Spleen (tissue), 11 donors: Measurements from ENCODE around the gene SCD5. TPM values are rescaled to one million over a fixed set of nuclear protein-coding genes. Genes with fewer than 3 reads are reported as not detected.

Experiments
- DNase-seq: peaks from one replicate; pipeline ENCODE4 v3.0.0-alpha.2; 2020
- H3K27ac ChIP-seq, 8 donors: fragments of 200-600 bp; sonication (generic) in 7 of 8; 1 replicate in 4 of 8; 2 replicates in 4 of 8; pipeline versions ENCODE4 v1.5.0 to v1.8.0; 2016 to 2021; ENCODE audit warnings: inconsistent platforms in 4 of 8, mild to moderate bottlenecking in 4 of 8, moderate library complexity in 1 of 8
- H3K27me3 ChIP-seq, 7 donors: fragments of 200-600 bp; sonication (generic) in 6 of 7; replicated peaks in 1 of 7; 1 replicate in 4 of 7; 2 replicates in 3 of 7; pipeline versions ENCODE4 v1.5.0 to v1.8.0; 2016 to 2021; ENCODE audit warnings: inconsistent platforms in 3 of 7, mild to moderate bottlenecking in 1 of 7
- H3K36me3 ChIP-seq, 6 donors: fragments of 200-600 bp; sonication (generic) in 5 of 6; 1 replicate in 4 of 6; 2 replicates in 2 of 6; pipeline versions ENCODE4 v1.5.0 to v1.8.0; 2016 to 2021; ENCODE audit warnings: inconsistent platforms in 2 of 6
- H3K4me1 ChIP-seq, 6 donors: fragments of 200-600 bp; sonication (generic) in 5 of 6; 1 replicate in 3 of 6; 2 replicates in 3 of 6; pipeline versions ENCODE4 v1.5.0 to v1.8.0; 2016 to 2021; ENCODE audit warnings: inconsistent platforms in 3 of 6
- H3K4me3 ChIP-seq, 8 donors: fragments of 200-600 bp; sonication (generic) in 7 of 8; 1 replicate in 4 of 8; 2 replicates in 4 of 8; pipeline versions ENCODE4 v1.5.0 to v1.8.0; 2016 to 2021; ENCODE audit warnings: inconsistent platforms in 4 of 8, mild to moderate bottlenecking in 4 of 8, moderate library complexity in 2 of 8
- H3K9me3 ChIP-seq, 8 donors: fragments of 200-600 bp; sonication (generic) in 7 of 8; 1 replicate in 4 of 8; 2 replicates in 4 of 8; pipeline versions ENCODE4 v1.5.0 to v1.8.0; 2016 to 2021; ENCODE audit warnings: inconsistent platforms in 4 of 8
- POLR2A ChIP-seq, 3 donors: fragments of 450-650 bp; IDR thresholded peaks; one replicate each; pipeline ENCODE4 v1.5.1; 2017; ENCODE audit warnings: antibody characterized with exemption in 3 of 3, mild to moderate bottlenecking in 1 of 3
- POLR2AphosphoS5 ChIP-seq, 3 donors: sonication (generic); formaldehyde crosslinking; IDR thresholded peaks; one replicate each; pipeline ENCODE4 v1.5.1; 2017; ENCODE audit warnings: antibody characterized with exemption in 3 of 3
- WGBS, 5 donors: extraction: QIAGEN DNeasy Blood & Tissue Kit in 3 of 5; methylation state at CpG; one replicate each; pipeline versions ENCODE4 v1.1.5 to v1.1.7; 2013 to 2018; 5-methylcytosine and 5-hydroxymethylcytosine counted together
- intact Hi-C: fragments of 100-400 bp; cut with DNase I; formaldehyde crosslinking; loops from one replicate; pipeline ENCODE4 v1.15.0; 2023; ENCODE audit warnings: low total_unique reads
- polyA plus RNA-seq, 3 donors: library from polyadenylated mRNA; stranded (reverse); fragments of 200-250 nt; gene quantifications; one replicate each; pipeline ENCODE4 v1.2.1, GENCODE V29; 2013
- total RNA-seq, 7 donors: library from RNA; depleted of rRNA in 3 of 7; stranded (reverse); fragments of >200 nt in 3 of 7; fragmentation: NEBNext Ultra II Directional in 4 of 7; extraction: Animal tissue kit (Norgen Biotek cat#: 25700) in 4 of 7; gene quantifications; one replicate each; pipeline versions ENCODE4 v1.1.0 to v1.2.1, GENCODE V29; 2016 to 2021
- TF ChIP-seq, protein P1 (sequence below), 11 experiments: fragments of 200-600 bp in 7 of 11; fragments of 450-650 bp in 4 of 11; sonication (generic) in 4 of 11; IDR thresholded peaks in 8 of 11; conservative IDR thresholded peaks in 3 of 11; 1 replicate in 7 of 11; 2 replicates in 4 of 11; pipeline versions ENCODE4 v1.4.0 to v1.8.0; 2016 to 2021; ENCODE audit warnings: antibody characterized with exemption in 11 of 11, inconsistent platforms in 4 of 11, mild to moderate bottlenecking in 1 of 11
- donor health status: healthy with polysubstance abuse.
- donor health status: DM: no; HTN: no; CAD: no; lungs with moderate emphysema.
- donor health status: DM: no; HTN: no; CAD: no.
- donor health status: Bipolar disorder and iron deficiency.
- donor health status: healthy.
- donor health status: DM: no; HTN: no; CAD: no.
- donor health status: DM: yes; HTN: yes; CAD: no.

SCD5 gene
- total and polyA plus RNA-seq, 10 donors = 0.85 to 7.2 (median 3.9) TPM

DNA sequence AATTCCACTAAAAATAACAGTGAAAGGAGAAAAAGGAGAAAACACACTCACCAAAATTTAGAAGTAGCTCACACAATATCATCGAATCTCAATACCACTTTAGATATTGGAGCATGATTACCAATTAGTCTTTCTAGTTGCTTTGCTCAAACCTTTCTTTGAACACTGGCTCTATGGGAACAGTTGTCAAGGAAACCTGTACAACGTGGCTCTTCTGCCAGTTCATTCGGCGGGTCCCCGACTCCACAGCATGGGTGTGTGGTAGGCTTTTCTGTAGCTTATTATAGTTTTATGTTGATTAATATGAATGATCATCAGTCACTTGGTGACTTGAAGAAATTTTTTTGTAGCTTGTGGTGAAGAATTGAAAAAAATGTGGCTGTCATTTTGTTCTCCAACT lies 186.6 kb downstream of the SCD5 start:
- intact Hi-C loops = no loop called here
- no peaks in the 10 kb centered on the region for H3K4me1 ChIP-seq
- no peak overlapping the region for H3K4me3 ChIP-seq
- H3K27ac ChIP-seq = no peak overlapping the region
- no peaks in the 10 kb centered on the region for H3K27me3 ChIP-seq
- DNase-seq = no peak
- TF ChIP-seq POLR2AphosphoS5 (IDR thresholded peaks at IDR 0.05) (no peak), POLR2A (IDR thresholded peaks at IDR 0.05) (no peak)
- TF ChIP-seq, protein P1, sequence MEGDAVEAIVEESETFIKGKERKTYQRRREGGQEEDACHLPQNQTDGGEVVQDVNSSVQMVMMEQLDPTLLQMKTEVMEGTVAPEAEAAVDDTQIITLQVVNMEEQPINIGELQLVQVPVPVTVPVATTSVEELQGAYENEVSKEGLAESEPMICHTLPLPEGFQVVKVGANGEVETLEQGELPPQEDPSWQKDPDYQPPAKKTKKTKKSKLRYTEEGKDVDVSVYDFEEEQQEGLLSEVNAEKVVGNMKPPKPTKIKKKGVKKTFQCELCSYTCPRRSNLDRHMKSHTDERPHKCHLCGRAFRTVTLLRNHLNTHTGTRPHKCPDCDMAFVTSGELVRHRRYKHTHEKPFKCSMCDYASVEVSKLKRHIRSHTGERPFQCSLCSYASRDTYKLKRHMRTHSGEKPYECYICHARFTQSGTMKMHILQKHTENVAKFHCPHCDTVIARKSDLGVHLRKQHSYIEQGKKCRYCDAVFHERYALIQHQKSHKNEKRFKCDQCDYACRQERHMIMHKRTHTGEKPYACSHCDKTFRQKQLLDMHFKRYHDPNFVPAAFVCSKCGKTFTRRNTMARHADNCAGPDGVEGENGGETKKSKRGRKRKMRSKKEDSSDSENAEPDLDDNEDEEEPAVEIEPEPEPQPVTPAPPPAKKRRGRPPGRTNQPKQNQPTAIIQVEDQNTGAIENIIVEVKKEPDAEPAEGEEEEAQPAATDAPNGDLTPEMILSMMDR (IDR thresholded peaks at IDR 0.05 in 8 of 11, conservative IDR thresholded peaks at IDR 0.05 in 3 of 11) = no peak
- no peaks in the 10 kb centered on the region for H3K36me3 ChIP-seq
- H3K9me3 ChIP-seq = no peaks in the 10 kb centered on the region
- WGBS, 5 donors = 85 to 95% (median 93%) methylated on average over 5 of the region's 5 CpGs

DNA sequence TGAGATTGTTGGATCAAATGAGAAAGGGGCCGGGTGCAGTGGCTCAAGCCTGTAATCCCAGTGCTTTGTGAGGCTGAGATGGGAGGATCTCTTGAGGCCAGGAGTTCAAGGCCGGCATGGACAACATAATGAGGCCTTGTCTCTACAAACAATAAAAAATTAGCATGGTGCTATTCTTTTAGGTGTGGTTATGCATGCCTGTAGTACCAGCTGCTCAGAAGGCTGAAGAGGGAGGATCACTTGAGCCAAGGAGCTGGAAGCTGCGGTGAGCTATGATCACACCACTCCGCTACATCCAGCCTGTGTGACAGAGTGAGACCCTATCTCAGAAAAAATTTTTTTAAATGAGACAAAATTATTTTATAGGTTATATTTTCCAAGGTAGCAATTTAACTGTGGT lies 187.1 kb downstream of the SCD5 start:
- Histone ChIP-seq H3K27ac (no peak overlapping the region), H3K4me3 (no peak overlapping the region), H3K36me3 (no peaks in the 10 kb centered on the region), H3K9me3 (no peaks in the 10 kb centered on the region), H3K4me1 (no peaks in the 10 kb centered on the region), H3K27me3 (no peaks in the 10 kb centered on the region)
- no peak for DNase-seq
- WGBS, 5 donors = 84 to 93% (median 89%) methylated on average over 4 of the region's 4 CpGs
- TF ChIP-seq, protein P1 (IDR thresholded peaks at IDR 0.05 in 8 of 11, conservative IDR thresholded peaks at IDR 0.05 in 3 of 11) = no peak
- TF ChIP-seq POLR2A (IDR thresholded peaks at IDR 0.05) = no peak
- intact Hi-C loops = no loop called here

DNA sequence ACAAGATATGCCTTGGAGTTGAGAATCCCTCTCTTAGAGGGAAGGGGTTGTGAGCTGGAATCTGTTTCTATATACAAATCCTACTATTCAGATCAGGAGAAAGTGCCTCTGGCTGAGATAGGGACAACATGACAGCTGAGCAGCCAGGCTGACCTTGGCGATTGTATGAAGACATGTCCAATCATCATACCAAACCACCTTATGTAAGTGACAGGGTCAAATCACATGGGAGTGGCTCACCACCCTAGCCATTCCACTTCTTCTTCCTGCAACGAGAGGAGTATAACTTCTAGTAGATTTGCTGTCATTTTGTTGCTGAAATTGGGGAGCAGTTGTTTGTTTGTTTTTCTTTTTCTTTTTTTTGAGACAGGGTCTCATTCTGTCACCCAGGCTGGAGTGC lies 188.6 kb downstream of the SCD5 start:
- Histone ChIP-seq H3K4me1 (no peaks in the 10 kb centered on the region), H3K27me3 (no peaks in the 10 kb centered on the region), H3K9me3 (no peaks in the 10 kb centered on the region), H3K27ac (no peak overlapping the region), H3K4me3 (no peak overlapping the region), H3K36me3 (no peaks in the 10 kb centered on the region)
- 68 to 91% (median 80%) methylated on average over 2 of the region's 2 CpGs for WGBS, 5 donors
- no peak for TF ChIP-seq POLR2A (IDR thresholded peaks at IDR 0.05)
- TF ChIP-seq, protein P1 (IDR thresholded peaks at IDR 0.05 in 8 of 11, conservative IDR thresholded peaks at IDR 0.05 in 3 of 11) = no peak
- TF ChIP-seq POLR2AphosphoS5 (IDR thresholded peaks at IDR 0.05) = no peak
- DNase-seq = no peak
- intact Hi-C loops = no loop called here

DNA sequence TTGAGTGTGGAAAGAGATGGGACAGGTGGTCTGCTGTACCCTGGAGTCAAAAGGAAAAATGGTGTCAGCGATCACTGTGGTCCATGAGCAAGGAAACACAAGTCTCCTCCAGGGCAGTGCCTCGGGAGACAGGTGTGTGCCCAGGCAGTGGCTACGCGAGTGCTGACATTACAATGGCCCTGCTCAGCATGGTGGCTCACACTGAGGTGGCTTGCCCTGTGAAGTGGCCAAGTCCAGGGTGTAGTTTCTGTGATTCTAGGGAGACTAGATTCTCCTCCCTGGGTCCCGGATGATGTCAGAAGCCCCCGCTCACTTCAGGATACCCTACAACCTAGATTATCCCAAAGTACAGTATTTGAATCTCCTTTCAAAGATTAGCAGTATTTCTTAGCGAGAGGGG lies 192.0 kb downstream of the SCD5 start:
- 93 to 97% (median 95%) methylated on average over 7 of the region's 7 CpGs for WGBS, 5 donors
- H3K4me3 ChIP-seq = no peak overlapping the region
- H3K27me3 ChIP-seq = no peaks in the 10 kb centered on the region
- H3K27ac ChIP-seq = no peak overlapping the region
- intact Hi-C loops = no loop called here
- TF ChIP-seq, protein P1 (IDR thresholded peaks at IDR 0.05 in 8 of 11, conservative IDR thresholded peaks at IDR 0.05 in 3 of 11) = no peak
- TF ChIP-seq POLR2AphosphoS5 (IDR thresholded peaks at IDR 0.05) = no peak
- TF ChIP-seq POLR2A (IDR thresholded peaks at IDR 0.05) = no peak
- DNase-seq = no peak
- no peaks in the 10 kb centered on the region for H3K9me3 ChIP-seq
- no peaks in the 10 kb centered on the region for H3K4me1 ChIP-seq
- no peaks in the 10 kb centered on the region for H3K36me3 ChIP-seq
